ENCODE results near the gene SCARF2.
"Not testable (repeated sequence)": the region's sequence is repeated elsewhere in the genome, so short reads cannot be mapped to it uniquely, and the experiment has no call there.

The SCARF2 gene

DNA sequence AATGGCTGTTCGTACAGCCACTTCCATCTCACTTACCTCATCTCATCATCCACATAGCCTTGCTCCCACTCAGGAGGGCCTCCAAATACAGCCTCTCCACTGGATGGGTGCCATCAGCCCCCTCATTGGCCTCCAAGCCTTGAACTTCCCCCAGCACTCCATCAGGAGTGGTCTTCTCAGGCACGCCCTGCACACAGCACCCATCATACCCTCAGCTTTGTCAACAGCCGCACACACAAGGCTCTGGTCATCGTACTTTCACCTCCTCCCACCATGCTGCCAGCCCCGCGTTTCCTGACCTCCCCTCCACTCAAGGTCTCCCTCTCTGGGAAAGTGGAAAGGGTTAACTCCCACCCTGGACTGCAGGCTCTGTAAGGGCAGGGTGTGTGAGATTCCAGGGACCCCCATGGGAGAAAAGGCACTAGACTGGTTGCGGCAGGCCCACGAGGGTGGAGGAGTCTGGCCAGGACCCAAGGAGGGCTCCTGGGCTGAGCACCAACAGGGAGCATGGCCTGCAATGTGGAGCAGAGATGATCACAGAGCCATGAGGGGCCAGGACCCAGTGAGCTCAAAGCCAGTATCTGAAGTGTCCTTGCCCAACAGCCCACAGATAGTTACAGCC is 21.0 kb upstream of the SCARF2 start:
- no peak overlapping the region for H3K9ac ChIP-seq (ENCODE audit: low read length)
- no peaks in the 10 kb centered on the region for H3K4me1 ChIP-seq (ENCODE audit: insufficient read depth, low read length)
- H3K4me3 ChIP-seq (ENCODE audit: low read depth in 1 of 2, low read length in 2 of 2), result no peak overlapping the region
- no peak overlapping the region for H3K27ac ChIP-seq (ENCODE audit: low read depth, low read length)
- no peaks in the 10 kb centered on the region for H3K9me3 ChIP-seq (ENCODE audit: low read length)
- peaks cover 39% of the 10 kb centered on the region for H3K36me3 ChIP-seq (ENCODE audit: insufficient read depth, low read length)
- H3K27me3 ChIP-seq (ENCODE audit: control insufficient read depth in 1 of 2, insufficient read depth in 2 of 2, low read length in 2 of 2), result no peaks in the 10 kb centered on the region

DNA sequence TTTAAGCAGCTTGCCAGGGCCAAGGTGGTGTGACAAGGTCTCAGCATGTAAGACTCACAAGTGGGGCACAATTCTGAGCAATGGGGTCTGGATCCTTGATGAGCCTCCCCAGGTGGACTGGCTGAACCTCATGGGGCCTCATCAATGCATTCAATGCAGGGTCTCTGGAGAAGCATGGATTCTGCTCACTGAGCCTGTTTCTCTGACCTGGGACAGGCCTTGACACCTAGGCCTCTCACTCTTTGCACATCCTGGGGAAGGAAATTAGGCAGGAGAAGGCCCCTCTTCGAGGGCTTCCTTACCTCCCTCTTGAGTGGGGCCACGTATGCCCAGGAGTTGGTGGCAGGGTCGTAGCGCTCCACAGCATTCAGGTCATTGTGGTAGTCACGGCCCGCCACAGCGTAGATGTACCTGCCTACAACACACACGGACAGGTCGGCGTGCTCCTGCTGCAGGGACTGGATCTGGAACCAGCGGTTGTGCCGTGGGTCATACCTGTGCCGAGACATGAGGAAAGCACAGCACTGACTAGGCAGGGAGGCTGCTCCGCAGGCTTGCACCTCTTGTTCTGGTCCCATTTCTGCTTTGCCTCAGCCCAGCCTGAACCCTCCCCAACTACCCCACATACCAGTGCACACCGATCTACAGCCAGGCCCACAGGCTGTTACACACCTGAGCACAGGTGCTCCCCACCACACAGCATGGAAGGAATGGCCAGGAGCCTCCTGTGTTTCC is 20.0 kb upstream of the SCARF2 start:
- Histone ChIP-seq H3K27me3 (ENCODE audit: control insufficient read depth in 1 of 2, insufficient read depth in 2 of 2, low read length in 2 of 2) (no peaks in the 10 kb centered on the region), H3K4me1 (ENCODE audit: insufficient read depth, low read length) (no peaks in the 10 kb centered on the region), H3K9ac (ENCODE audit: low read length) (no peak overlapping the region), H3K9me3 (ENCODE audit: low read length) (no peaks in the 10 kb centered on the region), H3K27ac (ENCODE audit: low read depth, low read length) (no peak overlapping the region), H3K4me3 (ENCODE audit: low read depth in 1 of 2, low read length in 2 of 2) (no peak overlapping the region), H3K36me3 (ENCODE audit: insufficient read depth, low read length) (peaks cover 32% of the 10 kb centered on the region)

DNA sequence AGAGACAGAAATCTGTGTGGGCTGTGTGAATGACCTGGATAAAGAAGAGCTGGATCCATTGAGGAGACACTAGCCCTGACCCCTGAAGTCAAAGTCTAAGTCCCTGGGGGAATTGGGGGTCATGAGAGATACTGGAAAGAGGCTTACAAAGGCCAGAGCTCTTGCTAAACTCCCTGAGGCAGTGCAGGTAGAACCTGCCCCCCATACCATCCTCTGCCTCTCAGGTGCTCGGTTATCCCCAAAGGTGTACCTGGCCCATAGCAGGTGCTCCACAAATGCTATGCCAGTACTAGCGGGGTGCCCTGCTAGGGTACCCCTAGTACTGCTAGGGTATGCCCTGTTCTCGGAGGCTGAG is 19.1 kb upstream of the SCARF2 start:
- no peaks in the 10 kb centered on the region for H3K27me3 ChIP-seq (ENCODE audit: control insufficient read depth in 1 of 2, insufficient read depth in 2 of 2, low read length in 2 of 2)
- H3K36me3 ChIP-seq (ENCODE audit: insufficient read depth, low read length), result peaks cover 36% of the 10 kb centered on the region
- no peak overlapping the region for H3K27ac ChIP-seq (ENCODE audit: low read depth, low read length)
- no peaks in the 10 kb centered on the region for H3K4me1 ChIP-seq (ENCODE audit: insufficient read depth, low read length)
- H3K9ac ChIP-seq (ENCODE audit: low read length), result no peak overlapping the region
- H3K4me3 ChIP-seq (ENCODE audit: low read depth in 1 of 2, low read length in 2 of 2), result no peak overlapping the region
- H3K9me3 ChIP-seq (ENCODE audit: low read length), result no peaks in the 10 kb centered on the region

DNA sequence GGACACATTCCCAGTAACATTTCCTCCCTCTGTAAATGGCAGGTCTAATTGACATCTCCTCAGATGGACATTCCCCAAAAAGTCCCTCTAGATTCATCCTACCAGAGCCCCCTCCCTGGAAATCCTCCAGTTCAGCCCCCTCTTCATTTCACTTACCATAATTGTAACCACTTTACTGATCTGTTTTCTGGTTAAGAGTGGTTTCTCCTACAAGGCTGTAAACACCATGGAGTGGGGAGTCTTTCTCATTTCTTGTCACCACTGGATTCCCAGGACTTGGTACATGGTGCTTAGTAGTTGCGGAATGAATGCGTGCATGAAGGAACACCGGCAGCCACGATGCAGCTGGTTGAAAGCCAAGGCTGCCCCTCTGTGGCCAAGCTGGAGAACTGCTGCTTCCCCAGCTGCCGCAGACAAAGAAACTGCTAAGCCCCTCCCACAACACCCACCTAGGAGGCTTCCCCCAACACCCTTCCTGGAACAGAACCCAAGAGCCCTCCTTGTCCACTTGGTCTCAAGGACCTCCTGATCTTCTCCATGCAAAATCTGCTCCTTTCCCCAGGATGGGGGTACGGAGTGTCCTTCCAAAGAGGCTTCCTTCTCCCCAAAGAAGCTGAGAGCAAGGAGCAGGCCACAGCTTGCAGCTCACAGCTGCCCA is 18.6 kb upstream of the SCARF2 start:
- no peak overlapping the region for H3K4me3 ChIP-seq (ENCODE audit: low read depth in 1 of 2, low read length in 2 of 2)
- no peak overlapping the region for H3K9ac ChIP-seq (ENCODE audit: low read length)
- no peaks in the 10 kb centered on the region for H3K4me1 ChIP-seq (ENCODE audit: insufficient read depth, low read length)
- no peaks in the 10 kb centered on the region for H3K27me3 ChIP-seq (ENCODE audit: control insufficient read depth in 1 of 2, insufficient read depth in 2 of 2, low read length in 2 of 2)
- H3K27ac ChIP-seq (ENCODE audit: low read depth, low read length), result no peak overlapping the region
- peaks cover 41% of the 10 kb centered on the region for H3K36me3 ChIP-seq (ENCODE audit: insufficient read depth, low read length)
- H3K9me3 ChIP-seq (ENCODE audit: low read length), result no peaks in the 10 kb centered on the region

DNA sequence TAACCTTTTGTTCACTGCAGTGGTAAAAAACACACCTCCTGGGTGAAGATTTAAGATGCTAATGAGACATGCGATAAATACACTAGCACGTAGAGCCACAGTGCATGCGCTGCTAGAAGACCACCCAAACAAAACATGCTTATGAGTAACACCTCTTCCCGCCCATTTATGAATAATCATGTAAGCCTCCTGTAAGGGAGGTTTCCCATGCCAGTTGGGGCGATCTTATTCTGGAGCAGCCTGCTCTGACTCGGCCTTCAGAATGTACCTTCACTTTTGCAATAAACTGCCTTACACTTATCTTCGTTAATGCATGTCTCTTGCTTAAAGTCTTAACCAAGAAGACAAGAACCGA is 18.1 kb upstream of the SCARF2 start:
- no peak overlapping the region for H3K27ac ChIP-seq (ENCODE audit: low read depth, low read length)
- H3K9me3 ChIP-seq (ENCODE audit: low read length), result no peaks in the 10 kb centered on the region
- no peak overlapping the region for H3K4me3 ChIP-seq (ENCODE audit: low read depth in 1 of 2, low read length in 2 of 2)
- H3K27me3 ChIP-seq (ENCODE audit: control insufficient read depth in 1 of 2, insufficient read depth in 2 of 2, low read length in 2 of 2), result no peaks in the 10 kb centered on the region
- peaks cover 46% of the 10 kb centered on the region for H3K36me3 ChIP-seq (ENCODE audit: insufficient read depth, low read length)
- H3K4me1 ChIP-seq (ENCODE audit: insufficient read depth, low read length), result no peaks in the 10 kb centered on the region
- no peak overlapping the region for H3K9ac ChIP-seq (ENCODE audit: low read length)

DNA sequence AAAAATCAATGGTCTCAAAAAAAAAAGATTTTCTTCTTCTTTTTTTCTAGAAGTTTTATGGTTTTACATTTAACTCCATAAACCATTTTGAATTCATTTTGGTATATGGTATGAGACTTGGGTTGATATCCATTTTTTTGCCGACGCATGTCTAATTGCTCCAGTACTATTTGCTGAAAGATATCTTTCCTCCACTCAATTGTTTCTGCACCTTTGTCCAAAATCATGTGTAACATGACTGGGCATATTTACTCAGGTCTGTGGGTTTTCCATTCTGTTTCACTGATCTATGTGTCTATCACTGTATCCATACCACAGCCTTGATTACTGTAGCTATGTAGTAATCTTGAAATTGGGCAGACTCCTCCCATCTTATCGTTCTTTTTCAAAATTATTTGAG is 15.6 kb upstream of the SCARF2 start:
- H3K9me3 ChIP-seq (ENCODE audit: low read length), result no peaks in the 10 kb centered on the region
- H3K4me3 ChIP-seq (ENCODE audit: low read depth in 1 of 2, low read length in 2 of 2), result no peak overlapping the region
- no peak overlapping the region for H3K9ac ChIP-seq (ENCODE audit: low read length)
- no peaks in the 10 kb centered on the region for H3K4me1 ChIP-seq (ENCODE audit: insufficient read depth, low read length)
- no peak overlapping the region for H3K27ac ChIP-seq (ENCODE audit: low read depth, low read length)
- H3K36me3 ChIP-seq (ENCODE audit: insufficient read depth, low read length), result peaks cover 39% of the 10 kb centered on the region
- H3K27me3 ChIP-seq (ENCODE audit: control insufficient read depth in 1 of 2, insufficient read depth in 2 of 2, low read length in 2 of 2), result no peaks in the 10 kb centered on the region

DNA sequence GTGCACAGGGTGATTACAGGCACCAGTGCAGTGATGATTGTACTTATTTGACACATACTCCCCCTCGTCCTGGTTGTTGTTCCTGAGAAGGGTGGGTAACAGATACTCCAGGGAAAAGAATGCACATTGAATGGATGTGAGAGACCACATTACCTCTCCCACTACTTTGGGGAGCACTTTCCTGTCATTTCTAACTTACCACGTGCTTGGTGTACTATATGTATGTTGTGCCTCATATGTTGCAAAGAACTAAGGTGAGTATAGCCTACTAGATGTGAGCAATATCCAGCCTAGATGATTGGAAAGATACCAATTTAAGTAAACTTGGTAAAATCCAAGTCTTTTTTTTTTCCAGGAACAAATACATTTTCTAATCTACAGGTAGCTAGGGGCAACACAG is 14.3 kb upstream of the SCARF2 start:
- Histone ChIP-seq H3K27me3 (ENCODE audit: control insufficient read depth in 1 of 2, insufficient read depth in 2 of 2, low read length in 2 of 2) (no peaks in the 10 kb centered on the region), H3K9ac (ENCODE audit: low read length) (no peak overlapping the region), H3K27ac (ENCODE audit: low read depth, low read length) (no peak overlapping the region), H3K36me3 (ENCODE audit: insufficient read depth, low read length) (peaks cover 28% of the 10 kb centered on the region), H3K4me1 (ENCODE audit: insufficient read depth, low read length) (no peaks in the 10 kb centered on the region), H3K4me3 (ENCODE audit: low read depth in 1 of 2, low read length in 2 of 2) (no peak overlapping the region), H3K9me3 (ENCODE audit: low read length) (no peaks in the 10 kb centered on the region)

DNA sequence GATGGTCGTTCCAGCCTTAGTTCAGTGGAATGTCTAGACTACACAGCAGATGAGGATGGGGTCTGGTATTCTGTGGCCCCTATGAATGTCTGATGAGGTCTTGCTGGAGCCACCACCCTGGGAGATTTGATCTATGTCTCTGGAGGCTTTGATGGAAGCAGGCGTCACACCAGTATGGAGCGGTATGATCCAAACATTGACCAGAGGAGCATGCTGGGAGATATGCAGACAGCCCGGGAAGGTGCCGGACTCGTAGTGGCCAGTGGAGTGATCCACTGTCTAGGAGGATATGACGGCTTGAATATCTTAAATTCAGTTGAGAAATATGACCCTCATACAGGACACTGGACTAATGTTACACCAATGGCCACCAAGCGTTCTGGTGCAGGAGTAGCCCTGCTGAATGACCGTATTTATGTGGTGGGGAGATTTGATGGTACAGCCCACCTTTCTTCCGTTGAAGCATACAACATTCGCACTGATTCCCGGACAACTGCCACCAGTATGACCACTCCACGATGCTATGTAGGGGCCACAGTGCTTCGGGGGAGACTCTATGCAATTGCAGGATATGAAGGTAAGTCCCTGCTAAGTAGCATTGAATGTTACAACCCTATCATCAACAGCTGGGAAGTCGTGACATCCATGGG is 13.6 kb upstream of the SCARF2 start:
- H3K9ac ChIP-seq (ENCODE audit: low read length); H3K27me3 ChIP-seq (ENCODE audit: control insufficient read depth in 1 of 2, insufficient read depth in 2 of 2, low read length in 2 of 2); H3K9me3 ChIP-seq (ENCODE audit: low read length); H3K27ac ChIP-seq (ENCODE audit: low read depth, low read length); H3K4me3 ChIP-seq (ENCODE audit: low read depth in 1 of 2, low read length in 2 of 2); H3K4me1 ChIP-seq (ENCODE audit: insufficient read depth, low read length): not testable (repeated sequence)
- peaks cover 26% of the 10 kb centered on the region for H3K36me3 ChIP-seq (ENCODE audit: insufficient read depth, low read length)

DNA sequence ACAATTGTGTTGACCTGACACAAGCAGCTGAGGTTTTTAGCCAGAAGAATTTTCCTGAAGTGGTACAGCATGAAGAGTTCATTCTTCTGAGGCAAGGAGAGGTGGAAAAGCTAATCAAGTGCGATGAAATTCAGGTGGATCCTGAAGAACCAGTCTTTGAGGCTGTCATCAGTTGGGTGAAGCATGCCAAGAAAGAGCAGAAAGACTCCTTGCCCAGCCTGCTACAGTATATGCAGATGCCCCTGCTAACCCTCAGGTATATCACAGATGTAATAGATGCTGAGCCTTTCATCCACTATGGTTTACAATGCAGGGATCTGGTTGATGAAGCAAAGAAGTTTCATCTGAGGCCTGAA is 12.9 kb upstream of the SCARF2 start:
- H3K36me3 ChIP-seq (ENCODE audit: insufficient read depth, low read length), result peaks cover 31% of the 10 kb centered on the region
- H3K9me3 ChIP-seq (ENCODE audit: low read length), result no peaks in the 10 kb centered on the region
- no peaks in the 10 kb centered on the region for H3K4me1 ChIP-seq (ENCODE audit: insufficient read depth, low read length)

DNA sequence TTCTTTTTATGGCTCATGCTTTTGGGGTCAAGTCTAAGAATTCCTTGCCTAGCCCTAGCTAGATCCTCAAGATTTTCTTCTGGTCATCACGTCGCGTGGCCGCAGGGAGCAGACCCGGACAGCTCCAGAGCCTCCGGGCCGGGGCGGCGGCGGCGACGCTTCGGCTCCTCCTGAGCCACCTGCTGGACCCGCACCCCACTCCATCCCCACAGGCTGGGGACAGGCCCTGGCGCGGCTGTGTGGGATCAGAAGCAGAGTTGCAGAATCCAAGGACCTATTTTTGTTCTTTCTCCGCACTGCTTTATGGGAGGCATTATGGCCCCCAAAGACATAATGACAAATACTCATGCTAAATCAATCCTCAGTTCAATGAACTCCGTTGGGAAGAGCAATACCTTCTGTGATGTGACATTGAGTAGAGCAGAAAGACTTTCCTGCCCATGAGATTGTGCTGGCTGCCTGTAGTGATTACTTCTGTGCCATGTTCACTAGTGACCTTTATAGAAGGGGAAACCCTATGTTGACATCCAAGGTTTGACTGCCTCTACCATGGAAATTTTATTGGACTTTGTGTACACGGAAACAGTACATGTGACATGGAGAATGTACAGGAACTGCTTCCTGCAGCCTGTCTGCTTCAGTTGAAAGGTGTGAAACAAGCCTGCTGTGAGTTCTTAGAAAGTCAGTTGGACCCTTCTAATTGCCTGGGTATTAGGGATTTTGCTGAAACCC is 12.4 kb upstream of the SCARF2 start:
- Histone ChIP-seq H3K27ac (ENCODE audit: low read depth, low read length) (no peak overlapping the region), H3K4me1 (ENCODE audit: insufficient read depth, low read length) (no peaks in the 10 kb centered on the region), H3K9me3 (ENCODE audit: low read length) (no peaks in the 10 kb centered on the region), H3K27me3 (ENCODE audit: control insufficient read depth in 1 of 2, insufficient read depth in 2 of 2, low read length in 2 of 2) (no peaks in the 10 kb centered on the region), H3K36me3 (ENCODE audit: insufficient read depth, low read length) (peaks cover 29% of the 10 kb centered on the region), H3K4me3 (ENCODE audit: low read depth in 1 of 2, low read length in 2 of 2) (no peak overlapping the region), H3K9ac (ENCODE audit: low read length) (no peak overlapping the region)

More for the DNA sequence above, 12.9 kb upstream of the SCARF2 start:
- Histone ChIP-seq H3K4me3 (ENCODE audit: low read depth in 1 of 2, low read length in 2 of 2) (no peak overlapping the region), H3K27me3 (ENCODE audit: control insufficient read depth in 1 of 2, insufficient read depth in 2 of 2, low read length in 2 of 2) (no peaks in the 10 kb centered on the region), H3K27ac (ENCODE audit: low read depth, low read length) (no peak overlapping the region), H3K9ac (ENCODE audit: low read length) (no peak overlapping the region)

DNA sequence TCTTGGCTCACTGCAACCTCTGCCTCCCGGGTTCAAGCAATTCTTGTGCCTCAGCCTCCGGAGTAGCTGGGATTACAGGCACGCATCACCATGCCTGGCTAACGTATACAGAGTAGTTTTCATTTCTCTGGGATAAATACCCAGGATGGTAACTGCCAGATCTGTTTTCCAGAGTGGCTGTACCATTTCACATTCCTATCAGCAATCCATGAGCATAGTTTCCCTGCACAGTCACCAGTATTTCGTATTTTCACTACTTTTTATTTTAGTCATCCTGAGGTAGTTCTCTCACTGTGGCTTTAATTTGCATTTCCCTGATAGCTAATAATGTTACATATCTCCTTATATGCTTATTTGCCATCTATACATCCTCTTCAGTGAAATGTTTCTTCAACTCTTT is 11.0 kb upstream of the SCARF2 start:
- H3K4me3 ChIP-seq (ENCODE audit: low read depth in 1 of 2, low read length in 2 of 2), result no peak overlapping the region
- H3K9ac ChIP-seq (ENCODE audit: low read length), result no peak overlapping the region
- no peaks in the 10 kb centered on the region for H3K9me3 ChIP-seq (ENCODE audit: low read length)
- no peaks in the 10 kb centered on the region for H3K4me1 ChIP-seq (ENCODE audit: insufficient read depth, low read length)
- H3K27me3 ChIP-seq (ENCODE audit: control insufficient read depth in 1 of 2, insufficient read depth in 2 of 2, low read length in 2 of 2), result no peaks in the 10 kb centered on the region
- H3K36me3 ChIP-seq (ENCODE audit: insufficient read depth, low read length), result peaks cover 38% of the 10 kb centered on the region
- no peak overlapping the region for H3K27ac ChIP-seq (ENCODE audit: low read depth, low read length)

Measured in muscle layer of colon (tissue), 2 donors.